ENCODE measurements around the gene IBTK. TPM values are rescaled to one million over a fixed set of nuclear protein-coding genes. Genes with fewer than 3 reads are reported as not detected.

IBTK gene
- total RNA-seq, 1 experiment from 2014 or later = 25.9 TPM

GRCh38 chr6:82237013-82237412, 10.5 kb downstream of the IBTK start:
- H3K4me2 ChIP-seq = no peak overlapping the region
- H3F3A ChIP-seq (ENCODE audit: insufficient read depth, low read depth) = no peaks in the 10 kb centered on the region
- TF ChIP-seq, protein P1, sequence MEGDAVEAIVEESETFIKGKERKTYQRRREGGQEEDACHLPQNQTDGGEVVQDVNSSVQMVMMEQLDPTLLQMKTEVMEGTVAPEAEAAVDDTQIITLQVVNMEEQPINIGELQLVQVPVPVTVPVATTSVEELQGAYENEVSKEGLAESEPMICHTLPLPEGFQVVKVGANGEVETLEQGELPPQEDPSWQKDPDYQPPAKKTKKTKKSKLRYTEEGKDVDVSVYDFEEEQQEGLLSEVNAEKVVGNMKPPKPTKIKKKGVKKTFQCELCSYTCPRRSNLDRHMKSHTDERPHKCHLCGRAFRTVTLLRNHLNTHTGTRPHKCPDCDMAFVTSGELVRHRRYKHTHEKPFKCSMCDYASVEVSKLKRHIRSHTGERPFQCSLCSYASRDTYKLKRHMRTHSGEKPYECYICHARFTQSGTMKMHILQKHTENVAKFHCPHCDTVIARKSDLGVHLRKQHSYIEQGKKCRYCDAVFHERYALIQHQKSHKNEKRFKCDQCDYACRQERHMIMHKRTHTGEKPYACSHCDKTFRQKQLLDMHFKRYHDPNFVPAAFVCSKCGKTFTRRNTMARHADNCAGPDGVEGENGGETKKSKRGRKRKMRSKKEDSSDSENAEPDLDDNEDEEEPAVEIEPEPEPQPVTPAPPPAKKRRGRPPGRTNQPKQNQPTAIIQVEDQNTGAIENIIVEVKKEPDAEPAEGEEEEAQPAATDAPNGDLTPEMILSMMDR (conservative IDR thresholded peaks at IDR 0.05) = no peak
- TF ChIP-seq EZH2 (IDR thresholded peaks at IDR 0.05; ENCODE audit: low read depth) = no peak
- ChIA-PET CTCF (no interaction called here), POLR2A (ENCODE audit: unreplicated experiment) (no interaction called here)
- peaks cover 9% of the 10 kb centered on the region; the same call in 1 of the 2 replicates for H4K20me1 ChIP-seq (ENCODE audit: insufficient read depth)
- H3K36me3 ChIP-seq (ENCODE audit: low read depth) = 0 out of 2 replicates have a peak, but pooled peaks cover 7% of the 10 kb centered on the region
- no peak overlapping the region for H3K4me3 ChIP-seq
- no peaks in the 10 kb centered on the region for H3K27me3 ChIP-seq (ENCODE audit: insufficient read depth, low read depth)
- no peak overlapping the region for H3K27ac ChIP-seq
- H3K9me2 ChIP-seq (ENCODE audit: insufficient read depth) = no peaks in the 10 kb centered on the region
- H3K4me1 ChIP-seq (replicated peaks; ENCODE audit: insufficient read depth) = no peaks in the 10 kb centered on the region
- H2AFZ ChIP-seq = no peak overlapping the region
- intact Hi-C loops (cut with micrococcal nuclease; ENCODE audit: unreplicated experiment) = no loop called here
- DNase-seq = no peak
- H3K9me3 ChIP-seq (ENCODE audit: insufficient read depth, low read depth) = no peaks in the 10 kb centered on the region
- H3K79me2 ChIP-seq (ENCODE audit: low read depth) = peaks cover 37% of the 10 kb centered on the region
- no TSS peak for BruUV-seq (replicated peaks)

GRCh38 chr6:82227770-82228169, 19.8 kb downstream of the IBTK start:
- DNase-seq = no peak
- H3K79me2 ChIP-seq (ENCODE audit: low read depth) = no peaks in the 10 kb centered on the region
- no peaks in the 10 kb centered on the region for H3K36me3 ChIP-seq (ENCODE audit: low read depth)
- H3K4me2 ChIP-seq = no peak overlapping the region
- H3F3A ChIP-seq (ENCODE audit: insufficient read depth, low read depth) = no peaks in the 10 kb centered on the region
- TF ChIP-seq EZH2 (IDR thresholded peaks at IDR 0.05; ENCODE audit: low read depth) = no peak
- TF ChIP-seq, protein P1 (conservative IDR thresholded peaks at IDR 0.05) = no peak
- no peaks in the 10 kb centered on the region for H3K9me3 ChIP-seq (ENCODE audit: insufficient read depth, low read depth)
- no peak overlapping the region for H3K4me3 ChIP-seq
- ChIA-PET CTCF (no interaction called here), POLR2A (ENCODE audit: unreplicated experiment) (no interaction called here)
- BruUV-seq (replicated peaks) = no TSS peak
- H3K27me3 ChIP-seq (ENCODE audit: insufficient read depth, low read depth) = no peaks in the 10 kb centered on the region
- H2AFZ ChIP-seq = no peak overlapping the region
- no peak overlapping the region for H3K27ac ChIP-seq
- intact Hi-C loops (cut with micrococcal nuclease; ENCODE audit: unreplicated experiment) = no loop called here
- no peaks in the 10 kb centered on the region for H4K20me1 ChIP-seq (ENCODE audit: insufficient read depth)
- no peaks in the 10 kb centered on the region for H3K9me2 ChIP-seq (ENCODE audit: insufficient read depth)
- H3K4me1 ChIP-seq (replicated peaks; ENCODE audit: insufficient read depth) = no peaks in the 10 kb centered on the region

- H3K4me2 ChIP-seq = no peak overlapping the region
- H3K36me3 ChIP-seq (ENCODE audit: low read depth) = peaks cover 11% of the 10 kb centered on the region; the same call in 1 of the 2 replicates
- BruUV-seq (replicated peaks) = no TSS peak
- H3K79me2 ChIP-seq (ENCODE audit: low read depth) = no peaks in the 10 kb centered on the region
- H3K4me1 ChIP-seq (replicated peaks; ENCODE audit: insufficient read depth) = no peaks in the 10 kb centered on the region
- TF ChIP-seq, protein P1 (conservative IDR thresholded peaks at IDR 0.05) = no peak
- no peak for TF ChIP-seq EZH2 (IDR thresholded peaks at IDR 0.05; ENCODE audit: low read depth)
- H3K9me2 ChIP-seq (ENCODE audit: insufficient read depth) = no peaks in the 10 kb centered on the region
- ChIA-PET CTCF (no interaction called here), POLR2A (ENCODE audit: unreplicated experiment) (interaction anchor here (0.7 kb wide), 1 partner anchor 14 kb away, joined by 3 read pairs; no protein-coding TSS in a partner anchor)
- H3K9me3 ChIP-seq (ENCODE audit: insufficient read depth, low read depth) = no peaks in the 10 kb centered on the region
- no peak overlapping the region for H2AFZ ChIP-seq
- no peak overlapping the region for H3K27ac ChIP-seq
- no peak for DNase-seq
- no peak overlapping the region for H3K4me3 ChIP-seq
- intact Hi-C loops (cut with micrococcal nuclease; ENCODE audit: unreplicated experiment) = no loop called here
- no peaks in the 10 kb centered on the region for H3K27me3 ChIP-seq (ENCODE audit: insufficient read depth, low read depth)
- H3F3A ChIP-seq (ENCODE audit: insufficient read depth, low read depth) = no peaks in the 10 kb centered on the region
- no peaks in the 10 kb centered on the region for H4K20me1 ChIP-seq (ENCODE audit: insufficient read depth)
Observed at GRCh38 chr6:82220167-82220566, 27.4 kb downstream of the IBTK start.
